NCI-H1694 treated with DMSO at 0.1 percent for 48 hours (cell line): ENCODE results near the gene PRKCH.

ENCODE experiments used
- DNase-seq: peaks from one replicate; lab custom pipeline; 2025; lab: John Stamatoyannopoulos, UW

The PRKCH gene

GRCh38 chr14:61365667-61366212 is 44.4 kb downstream of the PRKCH start:
- DNase-seq, result no peak

GRCh38 chr14:61368114-61368710 is 46.8 kb downstream of the PRKCH start:
- DNase-seq, result no peak

DNA sequence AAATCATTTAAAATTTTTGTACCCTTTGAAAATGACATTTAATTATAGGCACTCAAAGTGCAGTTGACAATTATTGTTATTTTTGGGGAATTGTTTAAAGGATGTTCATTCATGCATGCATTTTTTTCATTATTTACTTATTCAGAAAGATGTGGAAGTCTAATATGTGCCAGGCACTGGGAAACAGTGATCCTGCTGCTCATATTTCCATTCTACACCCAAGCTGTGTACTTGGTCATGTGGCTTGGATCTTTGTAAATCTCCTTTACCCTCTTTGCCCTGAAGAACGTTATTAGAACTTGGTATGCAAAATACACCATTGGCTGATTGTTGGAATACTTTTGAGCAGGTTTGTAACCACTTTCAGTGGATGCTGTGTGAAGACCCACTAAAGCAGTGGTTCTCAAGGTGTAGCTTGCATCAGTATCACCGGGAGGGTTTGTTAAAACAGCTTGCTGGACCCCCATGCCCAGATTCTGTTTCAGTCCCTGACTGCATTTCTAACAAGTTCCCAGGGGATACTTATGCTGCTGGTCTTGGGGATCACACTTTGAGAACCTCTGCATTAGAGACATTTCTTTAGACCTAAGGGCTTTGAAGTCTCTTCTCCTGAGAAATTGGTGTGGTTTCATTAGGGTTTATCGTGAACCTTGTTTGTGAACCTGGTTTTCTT is 47.5 kb downstream of the PRKCH start:
- DNase-seq, result no peak

DNA sequence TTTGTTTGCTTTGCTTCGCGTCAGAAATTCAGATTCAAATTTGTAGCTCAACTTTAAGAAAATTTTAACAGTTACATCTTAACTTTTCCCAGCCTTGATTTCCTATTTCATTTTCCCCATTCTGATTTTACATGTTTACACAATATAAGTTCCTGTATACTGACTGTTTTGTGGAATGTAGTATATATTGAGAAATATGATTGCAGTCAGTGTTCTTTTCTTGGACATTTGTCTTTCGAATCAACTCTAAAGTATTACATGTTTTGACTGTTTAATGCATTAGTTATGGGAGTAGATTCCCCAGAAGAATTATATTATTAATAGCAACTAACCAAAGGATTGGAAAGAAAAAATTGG is 48.1 kb downstream of the PRKCH start:
- no peak for DNase-seq

DNA sequence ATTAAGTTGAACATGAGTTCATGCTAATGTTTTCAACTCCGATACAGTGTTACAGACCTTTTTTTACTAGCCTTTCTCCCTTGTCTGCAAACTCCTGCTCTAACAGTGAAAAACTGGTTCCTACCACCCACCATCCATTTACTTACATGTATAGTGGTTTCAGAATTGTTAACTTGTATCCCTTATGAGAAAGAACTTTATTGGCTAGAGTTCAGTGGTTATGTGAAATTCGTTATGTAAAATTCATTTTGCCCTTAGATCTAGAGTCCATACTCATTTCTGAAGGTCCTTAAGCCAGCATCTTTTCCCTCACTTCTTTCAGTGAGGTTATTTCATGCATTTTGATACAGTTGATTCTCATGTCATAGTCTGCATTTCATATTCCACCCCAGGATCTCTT is 51.0 kb downstream of the PRKCH start:
- no peak for DNase-seq

- no peak for DNase-seq
These were observed 51.6 kb downstream of the PRKCH start for GRCh38 chr14:61372842-61373555.

GRCh38 chr14:61374284-61374683 is 52.9 kb downstream of the PRKCH start:
- no peak for DNase-seq

DNA sequence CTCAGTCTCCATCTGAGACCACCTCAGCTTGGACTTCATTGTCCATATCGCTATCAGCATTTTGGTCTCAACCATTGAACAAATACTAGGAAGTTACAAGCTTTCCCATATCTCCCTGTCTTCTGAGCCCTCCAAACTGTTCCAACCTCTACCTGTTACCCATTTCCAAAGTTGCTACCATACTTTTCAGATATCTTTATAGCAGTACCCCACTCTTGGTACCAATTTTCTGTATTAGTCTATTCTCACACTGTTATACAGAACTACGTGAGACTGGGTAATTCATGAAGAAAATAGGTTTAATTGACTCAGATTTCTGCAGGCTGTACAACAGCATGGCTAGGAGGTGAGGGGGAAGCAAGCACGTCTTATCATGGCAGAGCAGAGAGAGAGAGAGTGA is 53.8 kb downstream of the PRKCH start:
- DNase-seq, result no peak

- no peak for DNase-seq
These were observed 54.9 kb downstream of the PRKCH start for GRCh38 chr14:61376314-61376713.

- DNase-seq, result no peak
These were observed 56.4 kb downstream of the PRKCH start for GRCh38 chr14:61377749-61378148.

- DNase-seq, result no peak
These were observed 58.3 kb downstream of the PRKCH start for GRCh38 chr14:61379639-61380184.

GRCh38 chr14:61380984-61381383 is 59.6 kb downstream of the PRKCH start:
- no peak for DNase-seq

- peak; percentile 42 for DNase-seq
These were observed 60.2 kb downstream of the PRKCH start for GRCh38 chr14:61381553-61381952.

GRCh38 chr14:61382842-61383241 is 61.5 kb downstream of the PRKCH start:
- no peak for DNase-seq

DNA sequence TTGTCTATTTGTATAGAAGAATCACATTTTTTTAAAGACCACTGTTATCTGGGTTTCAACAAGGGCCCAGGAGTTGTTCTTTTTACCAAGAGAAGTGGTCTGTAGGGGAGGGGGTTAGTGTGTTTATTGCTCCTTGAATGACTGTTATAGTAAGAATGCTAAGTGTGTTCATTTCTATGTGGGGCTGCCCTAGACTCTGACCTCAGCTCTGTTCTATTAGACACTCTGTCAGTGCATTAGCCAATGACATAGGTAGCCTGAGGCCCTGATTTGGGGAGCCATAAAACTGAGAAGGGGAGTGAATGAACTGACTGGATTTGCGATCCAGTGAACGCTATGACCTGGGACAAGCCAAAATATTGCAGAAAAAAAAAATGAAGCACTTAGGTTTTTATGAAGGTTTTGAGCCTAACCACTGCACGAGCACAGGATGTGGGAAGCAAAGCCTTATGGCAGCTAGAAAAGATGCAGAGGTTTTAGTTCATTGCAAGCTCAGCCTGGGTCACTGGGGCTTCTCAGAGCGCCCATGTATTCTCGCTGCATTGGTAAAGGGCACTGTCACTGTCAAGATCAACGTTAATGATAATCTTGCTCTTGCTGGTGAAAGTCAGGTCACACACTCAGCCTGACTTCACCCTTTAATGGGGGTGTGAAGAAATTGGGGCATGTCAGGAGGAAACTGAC is 63.8 kb downstream of the PRKCH start:
- DNase-seq, result no peak

DNA sequence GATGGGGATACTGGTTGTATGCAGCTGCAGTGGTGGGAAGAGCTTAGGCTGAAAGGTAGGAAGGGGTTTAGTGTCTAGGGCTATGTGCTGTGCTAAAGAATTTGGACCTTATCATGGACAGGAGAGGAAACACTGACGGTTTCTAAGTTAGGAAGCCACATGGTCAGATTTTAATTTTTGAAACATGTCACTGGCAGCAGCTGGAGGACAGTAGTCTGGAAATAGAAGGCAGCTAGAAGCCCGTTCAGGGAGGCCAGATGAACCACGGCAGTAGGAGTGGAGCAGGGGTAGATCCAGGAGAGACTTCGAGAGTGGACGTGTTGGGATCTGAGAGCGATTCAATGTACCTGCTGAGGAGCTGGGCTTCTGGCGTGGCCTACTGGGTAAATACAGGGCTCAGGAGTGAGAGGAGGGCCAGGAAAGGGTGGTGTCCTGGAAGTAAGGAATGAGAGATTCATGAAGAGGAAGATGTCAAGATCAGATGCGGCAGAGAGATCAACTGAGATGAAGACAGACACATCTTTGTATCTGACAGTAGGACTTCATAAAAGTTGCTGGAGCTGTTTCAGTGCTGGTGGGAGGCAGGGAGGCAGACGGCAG is 64.9 kb downstream of the PRKCH start:
- DNase-seq, result no peak

DNA sequence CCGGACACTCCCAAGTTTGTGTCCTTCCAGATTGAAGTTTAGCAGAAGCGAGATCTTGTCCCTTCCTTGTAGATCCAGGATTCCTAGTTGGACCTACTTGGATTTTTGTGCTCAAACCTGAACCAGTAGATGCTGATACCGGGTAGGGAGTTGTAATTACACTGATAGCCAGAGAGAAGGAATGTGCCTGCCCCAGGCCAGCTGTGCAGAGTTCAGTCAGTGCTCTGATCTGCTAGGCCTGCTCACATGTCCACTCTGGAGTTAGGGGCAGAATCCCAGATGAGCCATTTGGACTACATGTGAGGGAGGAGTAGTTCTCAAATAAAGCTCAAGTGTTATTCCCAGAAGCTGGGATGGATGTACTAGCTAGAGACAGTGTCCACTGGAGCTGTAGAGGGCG is 65.7 kb downstream of the PRKCH start:
- DNase-seq, result no peak

DNA sequence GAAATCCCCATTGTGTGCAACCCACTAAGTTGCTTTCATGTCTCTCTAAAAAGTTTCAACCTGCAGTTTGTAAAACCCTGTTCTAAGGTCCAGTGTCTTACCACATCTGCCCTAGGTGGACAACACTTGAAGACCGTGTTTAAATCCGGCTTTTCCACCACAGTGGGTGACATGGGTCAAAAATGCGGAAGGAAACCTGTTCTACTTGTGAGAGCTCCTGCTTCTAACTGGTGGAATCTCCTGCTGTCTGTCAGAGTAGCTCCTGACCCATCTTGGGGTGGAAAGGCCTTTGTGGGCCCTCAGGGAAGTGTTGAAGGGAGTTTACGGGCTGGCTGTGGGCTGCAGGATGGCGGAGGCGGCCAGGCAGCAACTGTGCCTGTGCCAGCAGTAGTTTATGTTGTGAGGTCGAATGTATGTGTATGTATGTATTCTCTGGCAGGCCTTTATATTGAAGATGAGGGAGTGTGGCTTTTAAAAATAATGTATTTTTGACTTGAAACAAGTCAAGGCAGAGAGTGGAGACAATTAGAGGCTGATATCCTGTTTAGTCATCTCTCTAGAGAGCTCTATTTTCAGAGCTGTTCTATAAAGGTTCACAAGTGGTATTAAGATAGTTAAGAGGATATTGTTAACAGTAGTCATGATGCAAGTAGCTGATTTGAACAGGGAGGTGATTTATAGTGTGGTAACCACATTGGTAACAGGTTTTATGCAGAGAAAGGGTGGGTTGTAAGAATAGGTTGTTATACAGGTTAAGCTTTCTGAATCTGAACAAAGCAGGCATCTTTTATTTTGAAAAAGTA is 67.0 kb downstream of the PRKCH start:
- no peak for DNase-seq

GRCh38 chr14:61388976-61389576 is 67.7 kb downstream of the PRKCH start:
- DNase-seq, result no peak

- no peak for DNase-seq
These were observed 69.7 kb downstream of the PRKCH start for GRCh38 chr14:61391119-61391518.

GRCh38 chr14:61392297-61392696 is 70.9 kb downstream of the PRKCH start:
- no peak for DNase-seq
